GM21576 (cell line): ENCODE data around the gene ZNF134.

Experiments
- ATAC-seq: cut with Tn5 transposase; IDR thresholded peaks from one replicate; pipeline ENCODE4 v1.9.1; 2021; ENCODE audit warnings: mild to moderate bottlenecking, moderate library complexity; ENCODE audit not compliant: unreplicated experiment

ZNF134 gene

DNA sequence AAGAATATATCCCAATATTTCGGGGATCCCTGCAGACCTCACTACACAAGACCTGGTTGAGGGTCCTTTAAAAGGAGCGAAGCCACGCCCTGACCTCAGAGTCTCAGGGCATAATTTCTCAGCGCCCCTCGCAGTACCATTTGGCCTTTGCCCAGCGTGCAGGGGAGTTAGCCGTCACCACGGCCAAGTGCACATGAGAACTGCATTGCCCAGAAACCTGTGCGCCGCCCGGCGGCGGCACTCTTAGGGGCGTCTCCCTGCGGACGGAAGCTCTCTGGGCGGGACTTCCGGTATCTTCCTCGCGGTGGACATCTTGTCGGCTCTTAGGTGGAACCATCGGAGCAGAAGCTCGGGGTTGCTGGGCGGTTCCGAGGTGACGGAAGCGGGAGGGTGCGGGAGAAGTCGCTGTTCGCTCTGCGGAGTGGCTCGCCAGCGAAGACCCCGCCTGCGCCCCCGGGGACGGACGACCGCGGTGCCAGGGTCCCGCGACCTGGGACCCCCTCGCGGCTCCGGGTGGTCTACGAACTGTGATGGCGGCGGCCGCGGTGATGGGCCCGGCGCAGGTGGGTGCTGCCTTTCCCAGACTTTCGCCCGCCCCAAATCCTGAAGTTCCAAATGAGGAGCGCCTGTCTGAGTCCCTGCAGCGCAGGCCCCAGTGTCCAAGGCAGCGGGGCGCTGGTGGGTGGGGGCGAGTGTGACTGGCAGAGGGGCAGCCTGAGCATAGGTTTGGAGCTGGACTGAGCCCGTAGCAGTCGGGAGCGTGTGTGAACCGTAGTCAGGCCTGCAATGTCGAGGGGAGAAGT, at the start of gene ZNF134:
Gene ZNF134 (plus strand): TSS at position 302 of the 803 bp plus-strand sequence. CDS start 5,227 bp downstream, outside the sequence.
- peak; percentile 97 for ATAC-seq

DNA sequence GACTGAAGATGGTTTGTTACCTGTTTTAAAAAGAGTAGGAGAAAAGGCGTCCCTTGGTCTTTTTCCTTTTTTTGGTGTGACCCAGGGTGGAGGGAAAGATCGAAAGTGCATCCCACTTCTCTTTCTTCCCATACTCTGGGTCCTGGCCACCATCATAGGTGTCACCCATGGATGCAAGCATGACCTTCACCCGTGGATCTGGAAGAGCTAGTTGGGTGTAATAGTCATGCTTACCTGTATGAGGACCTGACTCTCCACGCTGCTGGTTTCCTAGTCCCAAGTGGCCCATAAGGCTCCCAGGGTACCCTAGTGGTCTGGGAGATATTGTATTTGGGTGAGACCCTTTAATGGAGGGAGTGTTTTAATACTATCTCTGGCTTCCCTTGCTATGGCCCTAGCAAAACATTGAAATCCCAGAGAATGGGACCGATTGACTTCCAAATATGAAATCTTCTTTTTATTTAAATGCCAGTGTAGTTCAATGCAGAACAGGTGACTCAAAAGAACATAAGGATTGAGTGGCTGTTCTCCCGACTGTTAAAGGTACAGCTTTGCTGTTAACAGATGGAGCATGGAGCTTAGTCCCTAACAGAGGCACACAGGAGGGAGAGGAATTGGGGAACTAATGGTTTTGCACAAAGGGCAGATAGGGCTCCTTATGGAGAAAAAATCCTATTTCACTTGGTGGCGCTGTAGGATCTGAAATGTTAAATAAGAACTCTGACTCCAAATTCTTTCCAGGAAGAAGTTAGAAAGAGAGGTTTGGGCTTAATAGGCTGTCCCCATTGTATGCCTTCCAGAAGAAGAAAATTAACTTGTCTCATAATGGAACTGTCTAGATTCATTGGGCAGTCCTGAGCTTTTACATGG, 47.4 kb upstream of the ZNF134 start:
- no peak for ATAC-seq

DNA sequence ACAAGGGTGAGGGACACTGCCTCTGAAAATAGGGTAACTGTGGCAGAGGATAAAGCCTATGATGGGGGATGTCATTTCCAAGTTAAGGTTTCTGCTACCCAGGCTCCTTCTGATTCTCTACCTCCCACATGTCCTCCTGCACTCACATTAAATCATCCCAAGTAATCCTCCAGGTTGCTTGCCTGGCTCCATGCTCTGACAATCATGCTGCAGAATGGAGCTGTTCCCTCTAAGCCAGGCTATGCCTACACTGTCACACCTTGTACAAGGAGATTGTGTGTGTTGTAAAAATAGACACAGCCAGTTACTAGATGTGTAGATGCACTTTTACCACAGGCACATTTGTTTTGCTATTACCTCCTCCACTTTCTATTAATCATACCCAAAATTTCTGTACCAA, 43.3 kb upstream of the ZNF134 start:
- ATAC-seq, result no peak

DNA sequence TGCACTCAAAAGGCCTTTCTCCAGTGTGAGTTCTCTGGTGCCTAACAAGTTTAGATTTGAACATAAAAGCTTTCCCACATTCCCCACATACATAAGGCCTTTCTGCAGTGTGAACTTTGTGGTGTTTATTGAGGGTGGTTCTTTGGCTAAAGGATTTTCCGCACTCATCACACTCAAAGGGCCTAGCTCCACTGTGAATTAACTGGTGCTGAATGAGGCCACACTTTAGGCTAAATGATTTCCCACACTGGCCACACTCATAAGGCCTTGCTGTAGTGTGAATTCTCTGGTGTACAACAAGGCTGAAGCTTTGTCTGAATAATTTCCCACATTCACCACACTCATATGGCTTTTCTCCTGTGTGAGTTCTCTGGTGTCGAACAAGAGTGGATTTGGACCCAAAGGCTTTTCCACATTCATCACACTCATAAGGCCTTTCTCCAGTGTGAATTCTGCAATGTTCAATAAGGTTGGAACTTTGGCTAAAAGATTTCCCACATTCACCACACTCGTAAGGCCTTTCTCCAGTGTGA, 41.6 kb upstream of the ZNF134 start:
- no peak for ATAC-seq

DNA sequence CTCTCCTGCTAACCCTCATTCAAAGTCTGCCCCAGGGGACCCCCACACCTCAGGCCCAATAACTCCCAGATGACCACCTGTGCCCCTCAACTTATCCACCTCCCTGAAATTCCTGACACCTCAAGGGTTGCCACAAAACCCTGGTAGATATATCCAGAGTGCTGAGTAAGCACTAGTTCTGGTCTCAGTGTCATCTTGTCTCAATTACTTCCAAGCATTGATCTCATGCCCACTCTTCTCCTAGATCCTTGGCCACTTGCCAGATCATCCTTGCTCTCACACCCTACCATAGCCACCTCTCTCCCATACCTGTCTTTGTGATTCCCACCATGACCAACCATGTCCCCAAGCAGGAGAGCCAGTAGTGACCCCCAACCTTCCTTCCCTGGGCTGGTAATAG, 37.4 kb upstream of the ZNF134 start:
- no peak for ATAC-seq

DNA sequence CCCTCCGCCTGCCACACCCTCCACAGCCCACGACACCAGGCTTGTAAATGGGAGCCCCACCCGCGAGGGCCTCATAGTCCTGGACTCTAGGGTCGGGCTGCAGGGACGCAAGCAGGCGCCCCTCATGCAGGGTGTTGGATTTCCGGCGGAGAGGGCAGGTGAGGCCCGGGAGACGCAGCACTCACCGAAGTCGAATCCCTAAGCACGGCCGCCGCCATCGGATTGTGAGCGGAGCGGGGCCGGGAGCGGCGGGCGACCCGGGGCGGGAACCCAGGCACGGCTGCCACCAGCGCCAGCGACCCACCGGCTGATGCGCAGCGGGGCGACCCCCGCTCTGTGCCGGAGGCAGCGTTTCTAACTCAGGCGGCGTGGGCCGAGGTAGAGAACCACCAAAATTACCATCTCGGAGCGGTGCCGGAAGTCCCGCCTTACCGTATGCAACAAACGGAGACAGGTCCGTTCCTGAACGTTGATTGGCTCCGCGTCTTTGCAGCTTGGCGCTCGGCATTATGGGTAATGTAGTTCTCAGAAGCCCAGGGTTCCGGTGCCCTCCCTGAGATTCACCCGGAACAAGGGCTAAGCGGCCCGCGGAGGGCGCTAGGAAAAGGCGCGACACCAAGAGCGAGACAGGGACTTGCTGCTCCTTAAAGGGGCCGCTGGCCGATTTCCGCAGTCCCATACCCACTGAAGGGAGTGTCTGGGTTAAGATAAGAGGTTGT, 35.4 kb upstream of the ZNF134 start, which contains the start of gene ZNF416:
Gene ZNF416 (minus strand): TSS at position 425 of the 719 bp plus-strand sequence. CDS start 207 bp downstream, at position 218.
- ATAC-seq, result peak; percentile 88

DNA sequence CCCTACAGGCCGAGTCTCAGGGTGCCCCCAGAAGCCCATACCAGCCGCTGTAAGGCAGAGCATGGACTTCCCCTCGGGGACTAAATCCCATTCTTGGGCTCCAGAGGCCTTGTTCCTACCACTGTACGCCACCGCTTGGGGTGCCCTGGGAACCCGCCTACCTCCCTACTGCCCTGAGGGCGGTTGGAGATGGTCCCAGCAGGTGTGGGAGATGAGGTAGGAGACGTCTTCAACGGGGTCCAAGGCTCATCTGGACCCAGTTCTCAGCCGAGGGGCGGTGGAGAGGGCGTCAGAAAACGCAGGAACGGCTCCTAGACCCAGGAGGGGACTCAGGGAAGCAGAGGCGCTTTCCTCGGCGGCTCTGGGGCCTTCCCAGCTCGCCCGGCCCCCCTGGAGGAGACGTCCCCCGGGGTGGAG, 30.9 kb upstream of the ZNF134 start:
- no peak for ATAC-seq

DNA sequence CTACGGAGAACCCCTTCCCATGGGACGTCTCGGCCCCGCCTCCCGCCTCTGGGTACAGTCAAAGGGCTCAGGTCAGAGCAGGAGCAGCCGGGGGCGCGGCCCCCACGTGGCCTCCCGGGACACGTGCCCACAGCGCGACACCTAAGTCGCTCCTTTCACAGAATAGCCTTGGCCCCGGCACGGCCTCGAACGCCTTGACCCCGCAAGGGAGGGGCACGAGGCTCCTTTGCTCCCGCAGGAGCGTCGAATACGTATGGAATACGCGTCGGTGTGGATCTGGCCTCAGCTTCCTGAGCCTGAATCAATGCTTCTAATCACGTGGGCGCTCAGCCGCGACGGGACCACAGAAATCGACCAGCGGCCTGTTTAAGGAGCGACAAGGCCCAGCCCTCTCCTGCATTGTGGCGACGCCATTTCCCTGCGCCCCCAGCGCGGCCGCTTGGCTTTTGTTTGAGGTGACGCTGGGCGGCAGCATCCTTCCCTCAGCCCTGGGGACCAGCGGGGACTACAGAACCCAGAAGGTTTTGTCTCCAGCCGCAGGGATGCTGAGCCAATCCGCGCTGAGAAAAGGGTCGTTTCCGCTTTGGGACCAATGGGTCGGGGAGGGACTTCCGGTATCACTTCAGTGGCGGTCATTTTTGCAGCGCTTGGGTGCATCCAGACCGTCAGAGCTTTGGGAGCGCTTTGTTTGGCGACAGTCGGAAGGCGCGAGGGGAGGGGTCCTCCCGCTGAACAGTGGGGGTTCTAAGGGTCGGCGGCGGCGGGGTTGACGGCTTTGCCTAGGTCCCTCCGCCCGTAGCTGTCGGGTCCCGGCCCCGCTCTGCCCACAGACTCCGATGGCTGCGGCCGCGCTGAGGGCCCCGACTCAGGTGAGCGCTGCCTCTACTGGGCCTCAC, 30.3 kb upstream of the ZNF134 start, which contains the start of gene ZIK1:
Gene ZIK1 (plus strand): TSS at position 625 of the 896 bp plus-strand sequence. CDS start 212 bp downstream, at position 837.
- ATAC-seq, result peak; percentile 80

DNA sequence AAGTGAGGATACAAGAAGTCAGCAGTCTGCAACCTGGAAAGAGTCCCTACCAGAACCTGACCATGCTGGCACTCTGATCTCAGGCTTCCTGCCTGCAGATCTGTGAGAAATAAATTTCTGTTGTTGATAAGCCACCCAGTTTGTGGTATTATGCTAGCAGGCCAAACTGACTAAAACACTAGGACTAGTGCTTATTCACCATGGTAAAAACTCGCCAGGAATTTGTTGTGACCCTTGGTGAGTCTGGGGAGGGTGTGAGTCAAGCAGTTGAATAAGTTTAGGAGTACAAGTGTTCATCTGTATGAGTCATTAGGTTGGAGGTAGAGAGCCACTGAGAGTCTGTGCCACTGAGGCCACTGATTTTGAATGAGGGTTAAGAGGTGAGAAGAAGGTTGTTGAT, 26.5 kb upstream of the ZNF134 start:
- ATAC-seq, result no peak

DNA sequence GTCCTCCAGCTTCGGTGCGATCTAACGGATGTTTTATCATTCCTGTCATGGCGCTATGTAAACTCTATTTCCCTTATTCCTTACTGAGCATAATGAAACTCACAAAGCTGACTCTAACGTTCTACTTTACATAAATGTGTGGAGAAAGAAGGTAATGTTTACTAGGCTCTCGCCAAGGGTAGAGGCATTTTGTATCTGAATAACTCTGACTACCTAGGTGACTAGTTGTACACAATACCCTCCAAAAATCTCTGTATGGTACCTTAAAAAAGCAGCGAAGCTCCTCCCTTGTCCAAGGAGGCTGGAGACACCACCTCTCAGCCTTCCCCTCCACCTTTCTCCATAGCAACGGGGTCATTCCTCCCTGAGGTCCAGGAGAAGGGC, 14.7 kb upstream of the ZNF134 start:
- no peak for ATAC-seq

DNA sequence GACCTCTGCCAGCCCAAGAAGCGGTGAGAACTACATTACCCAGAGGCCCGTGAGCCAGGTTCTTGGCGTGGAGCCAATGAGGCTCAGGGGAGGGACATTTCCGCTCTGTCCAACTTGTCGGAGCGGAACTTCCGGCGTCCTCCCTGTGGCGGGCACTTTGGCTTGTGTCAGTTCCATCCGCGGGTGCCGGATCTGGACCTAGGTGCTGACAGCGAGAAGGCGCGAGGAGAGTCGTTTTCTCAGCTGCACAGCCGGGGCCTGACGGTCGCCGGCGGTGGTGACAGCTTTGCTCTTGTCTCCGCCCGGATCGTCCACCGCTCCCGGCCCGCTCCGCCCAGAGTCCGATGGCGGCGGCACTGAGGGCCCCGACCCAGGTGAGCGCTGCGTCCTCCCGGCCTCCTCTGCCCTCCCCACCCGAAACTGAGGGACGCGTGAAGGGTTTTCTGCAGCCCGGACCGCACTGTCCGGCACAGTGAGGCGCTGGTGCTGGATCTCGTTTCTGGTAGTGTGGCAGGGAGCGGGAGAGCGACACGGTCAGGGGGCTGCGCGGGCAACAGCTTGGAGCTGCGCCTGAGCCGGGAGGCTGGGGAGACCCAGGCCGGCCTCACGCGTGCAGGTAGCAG, 14.2 kb upstream of the ZNF134 start, which contains the start of gene ZNF530:
Gene ZNF530 (plus strand): TSS at position 125 of the 623 bp plus-strand sequence. CDS start 4,461 bp downstream, outside the sequence.
- ATAC-seq, result peak; percentile 90

DNA sequence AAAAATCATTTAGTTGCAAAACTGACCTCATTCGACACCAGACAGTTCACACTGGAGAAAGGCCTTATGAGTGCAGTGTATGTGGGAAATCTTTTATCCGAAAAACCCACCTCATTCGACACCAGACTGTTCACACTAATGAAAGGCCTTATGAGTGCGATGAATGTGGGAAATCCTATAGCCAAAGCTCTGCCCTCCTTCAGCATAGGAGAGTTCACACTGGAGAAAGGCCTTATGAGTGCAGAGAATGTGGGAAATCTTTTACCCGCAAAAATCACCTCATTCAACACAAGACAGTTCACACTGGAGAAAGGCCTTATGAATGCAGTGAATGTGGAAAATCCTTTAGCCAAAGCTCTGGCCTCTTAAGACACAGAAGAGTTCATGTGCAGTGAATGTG, 7.1 kb upstream of the ZNF134 start:
- no peak for ATAC-seq

DNA sequence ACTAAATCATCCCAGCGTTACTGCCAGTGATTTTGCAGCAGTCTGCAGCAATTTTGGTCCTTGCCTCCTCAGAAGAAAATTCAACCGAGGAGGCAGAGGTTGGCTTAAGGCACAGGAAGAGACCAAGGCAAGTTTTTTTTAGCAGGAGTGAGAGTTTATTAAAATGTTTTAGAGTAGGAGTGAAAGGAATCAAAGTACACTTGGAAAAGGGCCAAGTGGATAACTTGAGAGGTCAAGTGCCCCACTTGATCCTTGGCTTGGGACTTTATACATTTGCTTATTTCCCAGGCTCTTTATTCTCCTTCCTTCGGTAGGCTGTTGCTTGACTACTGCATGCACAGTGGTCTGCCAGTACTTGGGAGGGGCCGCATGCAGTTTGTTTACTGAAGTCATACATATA, 2.9 kb upstream of the ZNF134 start:
- no peak for ATAC-seq

DNA sequence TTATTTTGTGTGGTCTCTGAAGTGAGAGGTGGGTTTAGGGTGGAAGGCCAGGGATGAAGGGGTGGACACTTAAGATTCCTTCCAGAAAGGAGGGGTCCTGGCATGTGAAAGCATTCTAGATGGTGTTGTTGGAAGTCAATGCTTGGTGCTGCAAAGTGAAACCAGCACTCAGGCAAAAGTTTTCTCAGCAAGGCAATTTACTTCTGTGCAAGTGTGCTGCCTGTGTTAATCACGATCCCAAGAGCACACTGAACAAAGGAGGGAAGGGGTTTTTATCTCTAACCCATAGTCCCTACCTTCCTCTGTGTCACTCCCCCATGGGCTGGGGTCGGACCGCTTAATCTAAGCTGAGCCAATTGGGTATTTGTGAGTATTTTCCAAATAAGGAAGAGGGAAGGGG, 1.3 kb downstream of the ZNF134 start:
- no peak for ATAC-seq

DNA sequence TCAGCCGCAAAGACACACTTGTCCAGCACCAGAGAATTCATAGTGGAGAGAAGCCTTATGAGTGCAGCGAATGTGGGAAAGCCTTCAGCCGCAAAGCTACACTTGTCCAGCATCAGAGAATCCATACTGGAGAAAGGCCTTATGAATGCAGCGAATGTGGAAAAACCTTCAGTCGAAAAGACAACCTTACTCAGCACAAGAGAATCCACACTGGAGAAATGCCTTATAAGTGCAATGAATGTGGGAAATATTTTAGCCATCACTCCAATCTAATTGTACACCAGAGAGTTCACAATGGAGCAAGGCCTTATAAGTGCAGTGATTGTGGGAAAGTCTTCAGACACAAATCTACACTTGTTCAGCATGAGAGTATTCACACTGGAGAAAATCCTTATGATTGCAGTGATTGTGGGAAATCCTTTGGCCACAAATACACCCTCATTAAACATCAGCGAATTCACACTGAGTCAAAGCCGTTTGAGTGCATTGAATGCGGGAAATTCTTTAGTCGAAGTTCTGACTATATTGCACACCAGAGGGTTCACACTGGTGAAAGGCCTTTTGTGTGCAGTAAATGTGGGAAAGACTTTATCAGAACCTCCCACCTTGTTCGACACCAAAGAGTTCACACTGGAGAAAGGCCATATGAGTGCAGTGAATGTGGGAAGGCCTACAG, 6.8 kb downstream of the ZNF134 start:
- ATAC-seq, result no peak

DNA sequence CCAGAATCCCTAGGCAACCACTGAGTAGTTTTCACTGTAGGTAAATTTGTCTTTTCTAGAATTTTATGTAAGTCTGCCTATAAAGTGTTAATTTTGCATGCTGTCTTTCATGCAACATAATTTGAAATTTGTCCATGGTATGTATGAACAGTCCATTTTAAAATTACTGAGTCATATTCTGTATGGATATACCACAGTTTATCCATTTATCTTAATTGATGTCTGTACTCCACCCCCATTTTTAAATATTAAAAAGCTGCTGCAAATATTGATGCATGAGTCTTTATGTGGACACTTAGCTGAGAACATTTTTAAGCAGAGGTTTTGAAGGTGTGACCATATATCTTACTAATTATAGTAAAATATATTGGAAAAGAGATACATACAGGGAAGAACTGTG, 9.0 kb downstream of the ZNF134 start:
- no peak for ATAC-seq

DNA sequence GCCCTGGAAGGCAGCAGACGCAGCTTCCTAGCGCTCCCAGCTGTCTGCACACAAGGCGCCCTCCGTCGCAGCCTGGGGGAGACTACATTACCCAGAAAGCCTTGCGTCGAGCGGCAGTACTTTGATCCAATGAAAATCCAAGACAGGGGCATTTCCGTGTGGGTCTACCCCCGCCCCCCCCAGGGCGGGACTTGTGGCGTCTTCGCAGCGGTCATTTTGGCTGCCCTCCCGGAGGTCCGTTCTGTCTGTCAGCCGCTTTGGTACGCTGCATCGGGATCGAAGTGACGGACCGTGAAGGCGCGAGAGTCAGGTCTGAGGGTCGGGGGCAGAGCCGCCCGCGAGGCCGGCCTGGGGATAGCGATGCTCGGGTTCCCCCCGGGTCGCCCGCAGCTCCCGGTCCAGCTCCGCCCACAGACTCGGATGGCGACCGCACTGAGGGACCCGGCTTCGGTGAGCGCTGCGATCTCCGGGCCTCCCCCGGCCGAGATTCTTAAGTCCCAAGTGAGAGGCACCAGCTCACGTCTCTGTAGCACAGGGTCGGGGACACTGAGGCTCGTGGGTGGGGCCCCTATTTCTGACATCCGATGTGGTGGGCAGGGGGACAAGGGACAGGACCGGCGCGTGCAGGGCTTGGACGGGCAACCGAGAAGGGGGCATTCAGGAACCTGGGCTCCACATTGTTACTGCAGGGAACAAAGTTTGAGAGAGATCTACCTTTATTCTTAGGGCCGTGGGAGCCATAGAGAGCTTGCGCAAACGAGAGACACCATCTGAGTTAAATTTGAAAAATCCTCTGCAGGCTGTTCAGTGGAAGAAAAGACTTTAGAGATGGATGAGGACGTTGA, 19.2 kb downstream of the ZNF134 start, which contains the start of gene ZNF211:
Gene ZNF211 (plus strand): TSS at position 182 of the 845 bp plus-strand sequence. CDS start 179 bp downstream, at position 361.
- ATAC-seq, result peak; percentile 98

DNA sequence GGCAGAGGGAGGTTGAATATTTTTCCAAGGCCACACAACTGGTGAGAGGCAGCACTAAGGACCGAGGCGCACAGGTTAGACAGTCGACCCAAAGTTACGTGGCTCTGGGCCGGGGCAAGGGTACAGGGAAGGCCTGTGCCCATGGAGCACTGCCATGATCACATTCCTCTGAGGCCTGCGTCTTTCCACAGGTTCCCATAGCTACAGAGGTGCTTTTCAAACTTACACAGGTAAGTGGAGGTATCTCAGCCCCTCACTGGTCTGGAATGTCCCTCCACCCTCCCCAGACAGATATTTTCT, 19.7 kb downstream of the ZNF134 start:
- ATAC-seq, result no peak
